Calu3 (cell line): Measurements from ENCODE around the gene FFAR3. TPM values are rescaled to one million over a fixed set of nuclear protein-coding genes. Genes with fewer than 3 reads are reported as not detected.

ENCODE experiments used
- BruUV-seq: library from RNA; stranded (reverse); fragments of 400-500 nt; replicated peaks from 2 replicates; lab custom pipeline; 2021; lab: Mats Ljungman, UMichigan
- CTCF ChIA-PET: fragments of 300-600 bp; sonication (Branson Sonifier 250); formaldehyde crosslinking; loops from one replicate; lab custom pipeline; 2022; ENCODE audit warnings: antibody characterized with exemption; lab: Charles Lee
- DNase-seq: peaks from one replicate; pipeline ENCODE4 v3.0.0; 2022
- H3K27ac Mint-ChIP-seq: one replicate; pipeline ENCODE4 v1.8.0; 2022; ENCODE audit warnings: mixed read lengths; ENCODE audit not compliant: unreplicated experiment
- H3K27me3 Mint-ChIP-seq: one replicate; pipeline ENCODE4 v1.8.0; 2022; ENCODE audit warnings: mixed read lengths; ENCODE audit not compliant: unreplicated experiment
- H3K36me3 Mint-ChIP-seq: one replicate; pipeline ENCODE4 v1.8.0; 2022; ENCODE audit warnings: mild to moderate bottlenecking, moderate library complexity, mixed read lengths; ENCODE audit not compliant: insufficient read depth, unreplicated experiment
- H3K4me1 Mint-ChIP-seq: one replicate; pipeline ENCODE4 v1.8.0; 2022; ENCODE audit warnings: mild to moderate bottlenecking, low read depth, mixed read lengths; ENCODE audit not compliant: unreplicated experiment
- H3K4me3 Mint-ChIP-seq: one replicate; pipeline ENCODE4 v1.8.0; 2022; ENCODE audit warnings: mild to moderate bottlenecking, low read depth, moderate library complexity, mixed read lengths; ENCODE audit not compliant: unreplicated experiment
- H3K9me3 Mint-ChIP-seq: one replicate; pipeline ENCODE4 v1.8.0; 2022; ENCODE audit warnings: low read depth, mixed read lengths; ENCODE audit not compliant: unreplicated experiment
- CTCF ChIP-seq: fragments of 200-600 bp; IDR thresholded peaks from one replicate; pipeline ENCODE4 v1.8.0; 2022; ENCODE audit warnings: antibody characterized with exemption; ENCODE audit not compliant: unreplicated experiment
- intact Hi-C: fragments of 100-400 bp; cut with micrococcal nuclease; formaldehyde crosslinking; loops from one replicate; pipeline ENCODE4 v1.10.0; 2022; ENCODE audit not compliant: unreplicated experiment
- total RNA-seq: library from RNA; stranded (reverse); gene quantifications from 2 replicates; pipeline ENCODE4 v1.2.3, GENCODE V29; 2022

Gene FFAR3
- total RNA-seq, 1 experiment from 2014 or later, result not detected

GRCh38 chr19:35318679-35319448 lies 39.4 kb upstream of the FFAR3 start:
- H3K27ac Mint-ChIP-seq, result peak overlapping the region; percentile 97
- BruUV-seq, result TSS peak; percentile 91
- intact Hi-C loops, result no loop called here
- H3K4me3 Mint-ChIP-seq, result peak overlapping the region; percentile 34
- DNase-seq, result peak; percentile 91
- peaks cover 2% of the 10 kb centered on the region for H3K9me3 Mint-ChIP-seq
- peaks cover 14% of the 10 kb centered on the region for H3K36me3 Mint-ChIP-seq
- H3K4me1 Mint-ChIP-seq, result peaks cover 25% of the 10 kb centered on the region
- no peaks in the 10 kb centered on the region for H3K27me3 Mint-ChIP-seq
- CTCF ChIA-PET, result interaction anchor here (0.7 to 1.2 kb wide), 3 partner anchors 9 to 176 kb away, joined by 4 to 5 read pairs (median 4); no protein-coding TSS in a partner anchor
- TF ChIP-seq CTCF, result no peak

DNA sequence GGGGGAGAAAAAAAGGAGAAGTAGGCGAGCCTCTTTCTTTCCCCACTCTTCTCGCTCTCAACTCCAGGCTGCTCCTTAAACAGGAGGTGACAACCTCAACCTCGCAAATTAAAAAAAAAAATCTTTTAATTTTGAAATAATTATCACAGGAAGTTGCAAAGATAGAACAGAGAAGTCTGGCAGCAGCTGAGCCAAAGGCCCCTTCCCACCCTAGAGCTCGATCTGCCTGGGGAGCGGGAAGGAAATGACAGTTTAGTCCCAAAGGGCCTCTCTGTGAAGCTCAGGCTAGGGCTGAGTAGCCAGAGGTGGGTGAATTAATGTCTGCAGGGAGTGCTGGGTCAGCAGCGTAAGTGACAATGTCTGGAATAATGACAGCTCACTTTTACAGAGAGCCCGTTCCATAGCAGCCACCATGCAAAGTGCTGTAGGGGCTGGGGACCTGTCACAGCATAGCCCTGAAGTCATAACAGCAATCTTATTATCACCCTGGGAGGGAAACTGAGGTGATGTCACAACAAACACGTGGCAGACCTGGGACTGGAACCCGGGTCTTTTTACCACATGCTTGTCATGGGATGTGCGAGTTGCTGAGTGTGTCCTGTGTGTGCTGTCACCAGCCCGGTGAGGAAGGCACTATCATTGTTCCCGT lies 38.1 kb upstream of the FFAR3 start:
- Mint-ChIP-seq H3K4me3 (no peak overlapping the region), H3K36me3 (peaks cover 14% of the 10 kb centered on the region), H3K27ac (no peak overlapping the region), H3K27me3 (no peaks in the 10 kb centered on the region), H3K4me1 (peaks cover 34% of the 10 kb centered on the region), H3K9me3 (peaks cover 2% of the 10 kb centered on the region)
- intact Hi-C loops, result no loop called here
- BruUV-seq, result no TSS peak
- CTCF ChIA-PET, result interaction anchor here (0.5 to 1.2 kb wide), 4 partner anchors 7 to 175 kb away, joined by 3 to 5 read pairs (median 4); no protein-coding TSS in a partner anchor
- DNase-seq, result no peak
- TF ChIP-seq CTCF, result no peak

DNA sequence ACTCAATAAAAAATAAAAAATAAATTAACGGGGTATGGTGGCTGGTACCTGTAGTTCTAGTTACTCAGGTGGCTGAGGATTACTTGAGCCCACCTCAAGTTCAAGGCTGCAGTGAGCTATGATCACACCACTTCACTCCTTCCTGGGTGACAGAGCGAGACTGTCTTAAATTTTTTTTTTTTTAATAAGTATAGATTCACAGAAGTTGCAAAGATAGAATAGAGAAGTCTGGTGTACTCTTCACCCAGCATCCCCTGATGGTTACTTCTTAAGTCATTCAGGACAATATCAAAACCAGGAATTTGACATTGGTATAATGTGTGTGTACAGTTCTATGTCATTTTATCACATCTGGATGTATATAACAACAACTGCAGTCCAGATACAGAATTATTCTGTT lies 37.0 kb upstream of the FFAR3 start:
- no TSS peak for BruUV-seq
- intact Hi-C loops, result no loop called here
- DNase-seq, result no peak
- peaks cover 34% of the 10 kb centered on the region for H3K4me1 Mint-ChIP-seq
- peaks cover 14% of the 10 kb centered on the region for H3K36me3 Mint-ChIP-seq
- H3K9me3 Mint-ChIP-seq, result peaks cover 2% of the 10 kb centered on the region
- TF ChIP-seq CTCF, result no peak
- CTCF ChIA-PET, result no interaction called here
- H3K27me3 Mint-ChIP-seq, result no peaks in the 10 kb centered on the region
- H3K4me3 Mint-ChIP-seq, result no peak overlapping the region
- no peak overlapping the region for H3K27ac Mint-ChIP-seq

DNA sequence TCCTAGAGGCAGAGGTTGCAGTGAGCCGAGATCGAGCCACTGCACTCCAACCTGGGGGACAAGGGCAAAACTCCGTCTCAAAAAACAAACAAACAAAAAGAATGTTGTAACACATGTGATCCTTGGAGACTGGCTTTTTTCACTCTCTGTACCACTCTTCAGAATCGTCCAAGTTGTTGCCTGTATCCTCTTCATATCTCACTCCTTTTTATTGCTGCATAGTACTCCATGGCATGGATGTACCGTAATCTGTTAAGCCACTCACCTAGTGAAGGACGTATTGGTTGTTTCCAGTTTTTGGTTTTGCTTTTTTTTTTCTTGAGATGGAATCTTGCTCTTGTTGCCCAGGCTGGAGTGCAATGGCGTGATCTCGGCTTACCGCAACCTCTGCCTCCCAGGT lies 36.2 kb upstream of the FFAR3 start:
- no peak overlapping the region for H3K4me3 Mint-ChIP-seq
- BruUV-seq, result no TSS peak
- H3K27ac Mint-ChIP-seq, result no peak overlapping the region
- intact Hi-C loops, result no loop called here
- no peak for TF ChIP-seq CTCF
- DNase-seq, result no peak
- H3K27me3 Mint-ChIP-seq, result no peaks in the 10 kb centered on the region
- H3K9me3 Mint-ChIP-seq, result peaks cover 2% of the 10 kb centered on the region
- H3K4me1 Mint-ChIP-seq, result peaks cover 34% of the 10 kb centered on the region
- CTCF ChIA-PET, result no interaction called here
- H3K36me3 Mint-ChIP-seq, result peaks cover 14% of the 10 kb centered on the region
